ENCODE data around the gene SOCS2.
"Not testable (repeated sequence)": the region's sequence is repeated elsewhere in the genome, so short reads cannot be mapped to it uniquely, and the experiment has no call there.

The SOCS2 gene

DNA sequence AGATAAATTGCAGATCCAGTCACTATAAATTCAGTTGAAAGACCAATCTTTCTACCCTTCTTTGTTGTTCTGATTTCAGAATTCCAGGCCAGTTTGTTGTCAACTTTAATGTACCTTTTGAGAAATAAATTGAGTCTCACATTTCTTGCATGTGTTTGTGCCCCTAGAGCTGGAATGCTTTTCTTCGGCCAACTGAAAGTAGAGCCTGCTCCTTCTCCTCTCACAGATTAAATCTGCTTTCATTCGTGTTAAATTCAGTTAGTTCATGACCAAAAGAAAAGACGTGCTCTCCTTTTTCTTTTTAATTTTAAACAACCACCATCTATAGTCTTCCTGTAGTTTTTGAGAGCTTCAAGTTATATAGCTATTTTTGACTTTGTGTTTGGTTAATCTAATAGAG is 22.9 kb downstream of the SOCS2 start:
- no peak for DNase-seq

DNA sequence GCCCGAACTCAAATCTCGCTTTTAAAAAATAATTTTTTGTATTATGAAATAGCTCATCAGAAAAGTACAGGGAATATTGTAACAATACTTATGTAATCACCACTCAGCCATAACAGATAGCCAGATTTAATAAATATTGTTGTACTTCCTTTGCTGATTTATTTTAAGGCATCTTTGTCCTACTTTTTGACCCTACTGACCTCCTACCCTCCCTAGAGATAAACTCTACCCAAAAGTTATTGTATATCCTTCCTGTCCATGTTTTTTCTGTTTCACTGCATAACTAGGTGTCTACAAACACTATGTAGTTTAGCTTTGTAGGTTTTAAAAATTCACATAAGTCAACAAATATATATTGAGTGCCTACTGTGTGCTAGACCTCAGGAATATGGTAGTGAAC is 25.1 kb downstream of the SOCS2 start:
- DNase-seq: no peak

DNA sequence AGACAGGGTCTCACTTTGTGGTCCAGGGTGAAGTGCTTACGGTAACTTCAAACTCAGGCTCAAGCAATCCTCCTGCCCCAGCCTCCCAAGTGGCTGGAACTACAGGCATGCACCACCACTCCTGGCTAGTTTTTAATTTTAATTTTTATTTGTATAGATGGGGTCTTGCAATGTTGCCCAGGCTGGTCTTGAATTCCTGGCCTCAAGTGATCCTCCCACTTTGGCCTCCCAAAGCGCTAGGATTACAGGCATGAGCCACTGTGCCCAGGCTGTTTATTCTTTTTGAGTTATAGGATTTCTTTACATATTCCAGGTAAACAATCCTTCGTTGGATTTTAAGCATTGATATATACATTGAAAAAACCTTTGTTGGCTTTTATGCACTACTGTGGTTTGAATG is 26.7 kb downstream of the SOCS2 start:
- no peak for DNase-seq

DNA sequence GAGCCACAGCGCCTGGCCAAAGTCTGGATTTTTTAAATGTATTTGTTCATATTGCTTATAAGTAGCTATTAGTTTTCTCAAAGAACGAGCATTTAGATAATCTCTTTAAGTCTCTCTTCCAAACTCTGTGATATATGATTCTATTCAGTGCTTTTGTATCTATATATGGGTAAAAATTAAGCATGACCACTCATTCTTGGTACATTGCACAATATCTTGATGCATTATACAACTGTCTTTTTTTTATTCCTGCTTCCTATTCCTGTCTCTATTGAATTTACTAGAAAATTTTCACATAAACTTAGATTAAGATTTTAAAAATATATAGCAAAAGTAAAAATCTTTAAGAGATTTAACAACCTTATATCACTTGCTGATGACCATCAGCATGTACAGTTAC is 29.1 kb downstream of the SOCS2 start:
- peak; percentile 8 for DNase-seq

GRCh38 chr12:93602897-93603668 is 30.6 kb downstream of the SOCS2 start:
- DNase-seq: no peak

DNA sequence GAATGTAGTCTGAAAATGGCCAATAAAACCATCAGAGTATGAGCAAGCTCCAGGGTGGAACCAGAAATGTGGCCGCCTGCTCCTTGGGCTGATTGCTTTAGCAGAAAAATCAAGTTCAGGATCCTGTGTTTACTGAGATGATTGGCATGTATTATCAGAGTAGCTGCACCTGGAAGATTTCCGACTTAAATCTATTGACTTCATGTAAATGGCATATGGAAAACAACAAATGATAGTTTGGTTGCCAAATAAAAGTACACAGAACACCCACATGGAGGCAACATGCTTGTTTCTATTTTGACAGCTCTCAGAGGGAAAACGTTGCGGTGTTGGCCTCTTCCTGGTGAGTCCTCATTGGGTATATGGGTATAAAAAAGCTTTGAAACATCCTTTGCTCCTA is 31.3 kb downstream of the SOCS2 start:
- DNase-seq: no peak

GRCh38 chr12:93608313-93608712 is 35.8 kb downstream of the SOCS2 start:
- no peak for DNase-seq

DNA sequence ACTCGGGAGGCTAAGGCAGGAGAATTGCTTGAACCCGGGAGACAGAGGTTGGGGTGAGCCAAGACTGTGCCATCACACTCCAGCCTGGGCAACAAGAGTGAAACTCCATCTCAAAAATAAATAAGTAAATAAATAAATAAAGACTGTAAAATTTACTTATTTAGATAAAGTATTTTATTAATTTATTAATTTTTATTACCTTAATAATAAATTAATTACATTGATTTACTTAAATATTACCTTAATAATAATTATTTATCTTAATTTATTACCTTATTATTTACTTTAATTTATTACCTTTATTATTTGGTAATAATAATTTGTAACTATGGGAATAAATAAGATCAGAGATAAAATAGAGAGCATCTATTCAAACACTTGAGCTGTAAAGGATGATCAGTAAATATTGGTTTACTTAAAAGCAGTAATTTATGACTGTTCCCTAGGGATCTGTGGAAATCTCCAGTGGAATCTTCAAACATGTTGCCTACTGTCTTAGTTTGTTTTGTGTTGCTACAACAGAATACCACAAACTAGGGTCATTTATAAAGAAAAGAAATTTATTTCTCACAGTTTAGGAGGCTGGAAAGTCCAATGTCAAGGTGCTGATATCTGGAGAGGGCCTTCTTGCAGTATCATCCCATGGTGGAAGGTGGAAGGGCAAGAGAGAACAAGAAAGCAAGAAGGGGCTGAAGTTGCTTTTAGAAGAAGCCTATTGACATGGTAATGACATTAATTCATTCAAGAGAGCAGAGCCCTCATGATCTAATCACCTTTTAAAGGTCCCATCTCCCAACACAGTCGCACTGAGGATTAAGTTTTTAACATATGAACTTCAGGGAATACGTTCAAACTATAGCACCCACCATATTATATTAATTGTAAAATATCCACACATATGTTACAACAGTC is 37.1 kb downstream of the SOCS2 start:
- DNase-seq: no peak

GRCh38 chr12:93612776-93613175 is 40.3 kb downstream of the SOCS2 start:
- DNase-seq: no peak

DNA sequence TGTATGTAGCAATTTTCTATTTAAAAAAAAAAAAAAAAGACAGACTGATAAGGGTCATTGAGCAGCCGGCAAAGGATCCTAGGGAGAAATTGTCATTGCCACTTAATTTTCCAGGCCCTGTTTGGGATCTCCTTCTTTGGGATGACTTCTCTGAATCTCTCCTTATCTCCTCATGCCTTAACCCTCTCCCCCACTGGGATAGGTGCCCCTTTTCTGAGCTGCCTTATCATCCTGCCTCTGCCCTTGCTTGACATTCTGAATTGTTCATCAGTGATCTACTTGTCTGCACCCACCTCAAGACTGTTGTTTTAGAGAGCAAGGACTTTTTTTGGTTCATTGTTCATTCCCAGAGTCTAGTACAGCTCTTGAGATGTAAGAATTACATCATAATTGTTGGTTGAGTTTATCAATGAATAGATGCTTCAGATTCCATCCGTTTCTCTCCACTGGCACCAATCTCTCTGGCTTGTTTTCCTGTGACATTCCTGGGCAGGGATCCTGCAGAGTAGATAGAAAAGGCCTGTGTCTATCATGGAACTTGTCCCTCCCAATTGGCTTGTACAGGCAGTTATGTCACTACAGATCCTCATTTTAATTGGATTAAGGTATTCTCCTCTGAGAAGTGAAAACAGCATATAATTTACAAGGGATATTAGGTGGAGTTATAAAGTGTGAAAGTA is 42.6 kb downstream of the SOCS2 start:
- no peak for DNase-seq

DNA sequence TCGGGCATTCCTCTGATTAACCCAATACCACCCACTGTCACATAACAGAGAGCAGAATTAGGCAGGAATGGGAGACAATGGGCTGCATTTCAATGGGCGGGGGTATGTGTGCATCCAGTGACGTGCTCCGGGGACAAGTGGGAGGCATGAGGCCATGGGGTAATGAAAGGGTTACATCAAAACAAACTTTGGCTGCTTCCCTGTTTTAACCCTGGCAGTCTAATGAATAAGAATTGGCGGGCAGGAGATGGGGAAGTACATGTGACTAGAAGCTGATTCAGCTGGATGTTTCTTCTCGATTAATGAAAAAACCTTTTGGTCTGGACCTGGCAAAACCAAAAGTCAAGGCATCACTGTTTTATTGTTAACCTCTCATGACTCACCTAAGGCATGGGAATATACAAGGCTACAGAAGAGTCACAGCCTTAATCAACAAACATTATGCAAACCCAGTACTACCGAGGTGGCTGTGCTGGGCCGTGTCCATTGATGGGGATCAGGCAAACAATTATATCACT is 44.2 kb downstream of the SOCS2 start:
- DNase-seq: no peak

- no peak for DNase-seq
Observed at GRCh38 chr12:93618891-93619410, 46.5 kb downstream of the SOCS2 start.

DNA sequence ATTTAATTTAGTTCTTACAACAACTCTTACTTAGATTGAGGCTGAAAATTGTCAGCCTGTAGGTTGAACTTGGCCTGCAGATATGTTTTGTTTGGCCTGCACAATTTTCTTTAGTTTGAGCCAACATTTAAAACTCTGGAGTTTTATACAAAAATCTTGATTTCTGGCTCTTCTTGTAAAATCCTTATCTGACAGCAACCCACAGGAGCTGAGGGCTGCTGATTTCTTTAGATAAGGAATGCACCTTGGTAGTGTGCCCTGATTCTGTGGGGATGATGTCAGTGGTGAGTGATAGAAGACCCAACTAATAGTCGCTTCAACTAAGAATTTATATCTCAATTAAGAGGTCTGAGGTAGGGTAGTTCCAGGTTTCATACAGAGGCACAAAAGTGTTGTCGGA is 49.5 kb downstream of the SOCS2 start:
- no peak for DNase-seq

DNA sequence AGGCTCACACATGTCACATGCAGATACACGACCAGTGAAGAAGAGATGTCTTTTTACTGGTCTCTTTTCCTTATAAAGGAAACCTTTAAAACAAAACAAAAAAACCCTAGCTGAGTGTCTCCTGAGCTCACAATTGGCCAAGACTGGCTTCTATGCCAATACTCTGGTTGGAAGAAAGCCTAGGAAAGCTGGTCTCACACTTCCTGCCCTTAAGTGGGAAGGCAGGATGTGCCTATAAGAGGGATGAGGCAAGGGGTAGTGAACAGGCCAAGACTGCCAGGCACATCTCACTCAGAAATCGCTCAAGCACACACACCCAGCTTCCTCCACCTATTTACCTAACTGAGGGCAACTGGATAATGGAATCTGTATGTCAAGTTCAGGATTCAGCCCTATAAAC is 50.0 kb downstream of the SOCS2 start:
- no peak for DNase-seq

- no peak for DNase-seq
Observed at GRCh38 chr12:93624595-93625294, 52.3 kb downstream of the SOCS2 start.

- not testable (repeated sequence) for DNase-seq
Observed at GRCh38 chr12:93625295-93625645, 52.8 kb downstream of the SOCS2 start.

DNA sequence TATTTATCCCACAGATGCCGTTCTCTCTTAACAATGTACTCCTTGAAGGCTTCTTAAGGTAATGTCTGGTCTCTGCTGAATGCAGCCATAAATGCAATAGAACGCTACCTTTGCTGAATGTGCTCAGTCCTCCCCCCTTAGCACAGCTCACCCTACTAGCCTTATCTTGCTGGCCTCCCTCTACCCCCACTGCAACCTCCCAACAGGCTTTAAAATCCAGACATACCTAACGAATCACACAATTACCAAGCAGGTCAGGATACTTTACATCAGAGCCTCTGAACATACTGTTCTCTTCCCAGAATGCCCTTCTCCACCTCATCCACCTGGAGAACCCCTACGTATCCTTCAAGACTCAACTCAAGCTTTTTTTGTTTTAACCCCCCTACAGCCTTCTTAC is 53.7 kb downstream of the SOCS2 start:
- no peak for DNase-seq
